Hematopoietic multipotent progenitor cell treated with erythropoietin and hydrocortisone succinate and interleukin-3 and kit ligand, for 8 days (in vitro differentiated cells): ENCODE measurements around the gene COL15A1.
"Not testable (repeated sequence)": the region's sequence is repeated elsewhere in the genome, so short reads cannot be mapped to it uniquely, and the experiment has no call there.

ENCODE experiments used
- DNase-seq: peaks from one replicate; pipeline ENCODE4 v3.0.0-alpha.2; 2015

COL15A1 gene

DNA sequence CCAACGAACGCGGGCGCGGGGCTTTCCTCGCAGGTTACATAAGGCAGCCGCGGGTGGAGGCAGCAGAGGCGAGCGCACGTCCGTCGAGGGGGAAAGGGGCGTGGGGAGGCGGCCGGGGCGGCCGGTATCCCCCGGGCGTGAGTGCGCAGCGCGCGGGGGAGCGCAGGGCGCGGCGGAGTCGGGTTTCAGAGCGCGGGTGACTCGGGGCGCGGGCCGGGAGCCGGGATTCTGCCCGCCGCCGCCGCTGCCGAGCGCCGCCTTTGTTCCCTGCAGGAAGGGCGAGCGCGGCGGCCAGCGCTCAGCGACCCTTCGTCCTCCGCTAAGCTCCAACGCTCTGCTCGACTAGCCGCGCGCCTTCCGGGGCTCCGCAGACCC is at the start of gene COL15A1:
TSS of gene COL15A1 (plus strand) at position 226 of the 375 bp plus-strand sequence. CDS start 155 bp downstream, outside the sequence.
- no peak for DNase-seq

- no peak for DNase-seq
Observed at GRCh38 chr9:98894171-98894570, 49.5 kb upstream of the COL15A1 start.

DNA sequence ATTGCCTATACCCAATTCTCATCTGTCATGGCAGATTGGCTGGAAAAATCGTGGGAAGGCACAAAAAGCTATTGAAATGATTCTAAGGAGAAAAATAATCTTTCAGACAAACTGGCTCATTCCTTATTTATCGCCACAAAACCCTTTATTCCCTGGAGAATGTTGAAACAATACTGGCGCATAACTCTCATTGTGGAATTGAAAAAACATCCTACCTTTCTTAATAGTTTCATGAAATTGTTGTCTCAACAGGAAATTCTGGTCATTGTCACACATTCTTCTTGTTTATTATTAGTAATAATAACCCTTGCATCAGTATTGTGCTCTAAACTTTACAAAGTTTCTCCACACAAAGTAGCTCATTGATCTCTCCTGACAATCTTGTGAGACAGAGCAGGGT is 48.9 kb upstream of the COL15A1 start:
- no peak for DNase-seq

DNA sequence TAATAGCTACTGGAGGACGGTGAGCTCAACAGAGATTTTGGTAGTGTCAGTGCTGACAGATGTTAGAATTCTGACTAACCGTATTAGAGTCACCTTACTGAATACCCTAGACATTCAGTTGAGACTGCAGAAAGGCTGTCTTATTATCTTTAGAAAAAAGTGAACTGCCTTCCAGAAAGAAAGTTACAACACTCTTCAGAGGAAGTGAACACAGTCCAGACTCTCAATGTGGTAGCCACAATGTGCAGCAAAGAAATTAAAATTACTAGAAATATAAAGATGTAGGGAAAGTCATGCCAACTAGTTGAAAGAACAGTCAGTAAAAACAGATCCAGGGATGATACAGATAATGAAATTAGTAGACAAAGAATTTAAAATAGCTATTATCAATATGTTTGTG is 47.1 kb upstream of the COL15A1 start:
- no peak for DNase-seq

GRCh38 chr9:98897745-98898144 is 46.0 kb upstream of the COL15A1 start:
- DNase-seq, result peak; percentile 20

GRCh38 chr9:98899408-98900056 is 44.2 kb upstream of the COL15A1 start:
- DNase-seq, result no peak

DNA sequence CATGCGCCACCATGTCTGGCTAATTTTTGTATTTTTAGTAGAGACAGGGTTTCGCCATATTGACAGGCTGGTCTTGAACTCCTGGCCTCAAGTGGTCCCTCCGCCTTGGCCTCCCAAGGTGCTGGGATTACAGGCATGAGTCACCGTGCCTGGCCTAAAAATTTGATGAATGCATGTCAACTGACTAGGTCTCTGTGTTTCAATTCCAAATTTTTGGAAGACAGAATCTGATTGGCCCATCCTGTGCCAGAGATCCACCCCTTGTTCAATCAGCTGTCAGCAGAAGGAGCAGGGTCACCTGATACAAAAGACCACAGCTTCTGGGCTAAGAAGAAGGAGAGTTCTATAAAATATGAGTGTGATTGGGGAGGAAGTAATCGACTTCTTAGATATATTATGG is 43.5 kb upstream of the COL15A1 start:
- DNase-seq, result no peak

DNA sequence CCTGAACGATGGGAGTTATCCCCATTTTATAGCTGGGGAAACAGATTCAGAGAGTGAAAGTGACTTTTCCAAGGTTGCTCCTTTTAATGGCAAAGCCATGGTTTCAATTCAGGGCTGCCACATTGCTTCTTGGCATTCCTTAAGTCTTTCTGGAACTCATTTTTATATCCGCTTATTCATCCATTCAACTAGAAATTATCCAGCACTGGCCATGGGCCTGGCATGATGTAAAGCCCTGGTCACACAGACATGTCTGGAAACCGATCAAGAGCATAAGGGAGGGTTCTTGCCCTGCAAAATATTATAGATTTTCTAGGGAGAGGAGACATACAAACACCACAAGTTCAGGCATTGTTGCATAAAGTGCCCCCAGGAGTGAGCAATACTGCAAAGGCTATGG is 43.0 kb upstream of the COL15A1 start:
- DNase-seq, result no peak

- not testable (repeated sequence) for DNase-seq
Observed at GRCh38 chr9:98901843-98902242, 41.9 kb upstream of the COL15A1 start.

- no peak for DNase-seq
Observed at GRCh38 chr9:98902516-98902915, 41.2 kb upstream of the COL15A1 start.

DNA sequence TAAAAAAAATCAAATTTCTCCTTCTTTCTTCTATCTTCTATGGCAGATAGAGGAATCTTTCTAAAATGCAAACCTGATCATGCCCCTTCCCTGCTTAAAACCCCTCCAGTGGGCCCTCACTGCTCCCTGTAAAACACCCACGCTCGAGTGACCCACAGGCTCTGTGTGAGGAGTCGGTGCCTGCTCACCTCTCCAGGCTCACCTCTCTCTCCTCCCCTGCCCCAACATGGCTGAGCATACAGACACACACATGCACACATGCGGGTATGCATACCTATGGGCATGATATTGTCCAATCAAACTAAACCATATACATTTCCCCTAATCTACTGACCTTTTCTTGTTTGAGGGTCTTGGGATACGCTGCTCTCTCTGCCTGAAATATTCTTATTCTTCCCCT is 40.8 kb upstream of the COL15A1 start:
- no peak for DNase-seq

- DNase-seq, result no peak
Observed at GRCh38 chr9:98903961-98904411, 39.7 kb upstream of the COL15A1 start.

GRCh38 chr9:98905015-98905414 is 38.7 kb upstream of the COL15A1 start:
- no peak for DNase-seq

- DNase-seq, result no peak
Observed at GRCh38 chr9:98906273-98907040, 37.2 kb upstream of the COL15A1 start.

DNA sequence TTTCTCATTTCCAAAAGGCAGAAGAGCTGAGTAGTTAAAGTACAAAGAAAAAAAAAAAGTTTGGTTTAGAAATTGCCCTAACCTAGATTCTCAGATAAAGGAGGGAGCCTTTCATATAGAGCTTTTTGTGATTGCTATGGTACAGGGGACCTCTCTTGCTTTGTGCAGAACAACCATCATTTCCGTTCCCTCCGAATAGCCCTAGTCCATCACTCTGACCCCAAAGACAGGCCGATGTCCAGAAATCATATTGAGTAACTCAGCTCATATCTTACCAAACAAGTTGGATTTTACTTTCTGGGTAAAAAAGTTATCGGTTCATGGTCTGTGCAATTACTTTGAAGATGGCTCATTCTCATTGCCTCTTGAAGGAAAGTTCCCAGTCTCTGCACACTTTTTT is 36.7 kb upstream of the COL15A1 start:
- no peak for DNase-seq

DNA sequence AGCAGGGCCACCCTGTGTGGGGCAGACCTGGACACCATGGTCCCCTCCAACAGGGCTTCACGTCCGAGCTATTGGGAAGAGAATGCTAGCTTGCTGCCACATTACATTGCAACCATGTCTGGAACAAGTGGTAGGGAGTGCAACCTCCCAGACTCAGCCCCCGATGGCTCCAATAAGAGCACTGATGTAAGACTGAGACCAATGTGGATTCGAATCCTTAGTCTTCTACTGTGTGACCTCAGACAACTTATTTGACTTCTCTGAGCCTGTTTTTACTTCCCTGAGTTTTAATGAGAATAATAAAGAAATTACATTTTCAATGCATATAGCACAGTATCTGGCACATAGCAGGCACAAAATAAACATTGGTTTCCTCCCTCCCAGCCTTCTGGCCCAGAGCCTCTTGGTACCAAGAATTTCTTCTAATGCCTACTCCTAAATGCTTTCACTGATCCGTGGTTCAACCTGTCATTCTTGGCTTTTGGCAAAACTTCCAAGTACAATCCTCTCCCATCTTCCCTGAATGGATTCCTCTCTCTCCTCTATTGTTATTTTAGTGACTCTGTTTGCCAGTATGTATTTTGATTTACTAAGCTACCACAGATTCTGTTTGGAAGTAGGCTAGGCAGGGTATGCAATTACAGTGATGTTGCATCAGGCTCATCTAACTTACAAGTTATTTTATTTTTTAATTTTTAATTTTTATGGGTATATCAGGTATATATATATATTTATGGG is 34.6 kb upstream of the COL15A1 start:
- no peak for DNase-seq

DNA sequence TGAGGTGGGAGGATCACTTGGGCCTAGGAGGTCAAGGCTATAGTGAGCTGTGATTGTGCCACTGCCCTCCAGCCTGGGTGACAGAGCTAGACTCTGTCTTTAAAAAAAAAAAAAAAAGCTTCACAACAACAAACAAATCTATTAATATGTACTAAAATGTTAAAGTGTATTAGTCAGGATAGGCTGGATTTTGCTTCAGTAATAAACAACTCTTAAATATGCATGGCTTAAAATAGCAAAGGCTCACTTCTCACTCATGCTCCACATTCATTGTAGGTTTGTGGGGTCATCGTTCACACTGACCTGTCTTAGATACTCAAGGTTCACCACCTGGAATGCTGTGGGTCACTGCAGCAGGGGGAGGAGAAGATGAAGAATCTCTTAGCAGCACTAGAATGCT is 33.8 kb upstream of the COL15A1 start:
- no peak for DNase-seq

DNA sequence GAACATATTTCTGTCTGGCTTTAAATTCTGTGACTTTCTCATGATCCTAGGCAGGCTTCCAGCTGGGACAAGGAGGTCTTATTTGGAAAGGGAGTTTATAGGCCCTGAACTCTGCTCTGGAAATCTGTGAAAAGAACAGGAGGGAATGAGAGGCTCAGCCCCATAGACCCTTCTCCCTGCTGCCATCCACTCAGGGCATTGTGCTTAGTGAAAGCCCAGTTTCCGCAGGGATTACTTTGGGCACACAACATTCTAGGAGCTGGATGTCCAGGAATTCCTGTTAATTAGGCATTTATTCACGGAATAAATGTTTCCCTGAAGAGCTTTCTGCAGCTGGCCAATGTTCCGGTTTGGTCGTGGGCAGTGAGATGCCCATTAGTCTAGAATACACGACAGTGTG is 32.7 kb upstream of the COL15A1 start:
- no peak for DNase-seq

GRCh38 chr9:98911738-98912137 is 32.0 kb upstream of the COL15A1 start:
- not testable (repeated sequence) for DNase-seq

DNA sequence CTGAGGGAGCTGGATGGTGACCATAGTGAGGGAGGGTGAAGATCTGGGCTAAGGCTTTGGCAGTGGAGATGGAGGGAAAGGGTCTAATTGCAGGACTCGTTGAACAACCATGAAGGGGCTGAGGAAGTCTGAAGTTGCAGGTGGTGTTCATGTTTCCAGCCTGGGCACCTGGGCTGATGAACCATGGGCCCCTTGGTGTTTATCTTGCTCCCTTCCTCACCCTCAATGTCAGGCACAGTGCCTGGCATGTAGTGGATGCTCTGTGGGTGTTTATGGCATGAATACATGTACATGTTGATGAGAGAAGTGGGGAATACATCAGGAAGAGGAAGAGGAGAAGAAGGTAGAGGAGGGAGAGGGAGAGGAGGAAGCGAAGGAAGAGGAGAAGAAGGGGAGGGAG is 31.3 kb upstream of the COL15A1 start:
- DNase-seq, result no peak

DNA sequence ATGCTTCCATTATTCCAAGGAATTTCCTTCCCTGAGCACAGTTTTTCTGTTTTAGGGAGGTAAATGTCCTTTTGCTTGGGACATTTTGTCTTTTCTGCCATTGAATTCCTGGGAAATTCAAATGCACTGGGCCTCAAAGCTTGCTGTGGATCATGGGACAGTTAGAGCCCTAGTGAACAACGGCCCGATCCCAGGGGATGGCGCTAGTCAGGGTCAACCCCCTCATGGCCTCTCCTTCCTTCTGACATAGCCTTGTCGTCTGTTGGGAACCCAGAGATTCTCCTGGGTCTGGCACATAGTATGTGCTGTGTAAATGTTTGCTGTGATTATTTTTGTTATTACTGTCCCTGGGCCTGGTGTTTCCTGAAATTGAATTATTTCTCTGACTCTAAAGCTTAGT is 30.7 kb upstream of the COL15A1 start:
- DNase-seq, result no peak

DNA sequence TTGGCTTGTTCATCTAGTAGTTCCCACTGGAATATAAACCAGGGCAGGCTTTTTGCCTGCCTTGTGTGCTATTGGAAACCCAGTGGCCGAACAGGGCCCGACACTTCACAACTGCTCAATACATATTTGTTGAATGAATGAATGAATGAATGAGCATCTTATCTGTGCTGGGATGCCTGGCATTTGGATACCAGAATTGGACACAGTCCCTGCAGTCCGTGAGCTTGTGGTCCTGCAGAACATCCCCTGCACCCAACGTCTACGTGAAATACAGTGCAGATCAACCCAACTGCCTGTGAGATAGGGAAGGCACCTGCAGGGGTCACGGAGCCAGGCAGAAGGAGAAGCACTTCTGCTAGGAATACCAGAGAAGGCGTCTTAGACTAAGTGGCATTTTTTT is 30.0 kb upstream of the COL15A1 start:
- no peak for DNase-seq

DNA sequence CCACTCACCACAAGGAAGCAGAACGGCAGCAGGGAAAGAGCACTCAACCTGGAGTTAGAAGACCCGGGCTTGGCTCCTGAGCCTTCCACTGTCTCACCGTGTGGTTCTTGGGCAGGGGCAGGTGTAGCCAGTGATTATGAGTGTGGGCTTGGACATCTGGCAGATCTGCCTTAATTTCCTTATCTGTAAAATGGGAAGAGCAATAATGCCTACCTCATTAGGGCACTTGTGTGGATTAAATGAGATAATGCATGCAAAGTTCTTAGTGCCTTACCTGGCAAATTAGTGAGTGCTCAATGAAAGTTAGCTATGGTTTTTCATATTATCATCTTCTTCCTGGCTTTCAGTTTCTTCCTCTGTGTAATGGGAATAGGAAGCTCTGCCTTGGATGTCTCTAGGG is 28.1 kb upstream of the COL15A1 start:
- no peak for DNase-seq

GRCh38 chr9:98916660-98917059 is 27.0 kb upstream of the COL15A1 start:
- no peak for DNase-seq
